ES-I3 (cell line): ENCODE results near the gene SYNE1.
"Not testable (repeated sequence)": the region's sequence is repeated elsewhere in the genome, so short reads cannot be mapped to it uniquely, and the experiment has no call there.

Experiments
- H3K36me3 ChIP-seq: 2 replicates; pipeline ENCODE4 v1.6.1; 2013; ENCODE audit warnings: mild to moderate bottlenecking, low read length, control low read depth, moderate library complexity; ENCODE audit not compliant: insufficient read depth
- H3K4me1 ChIP-seq: 2 replicates; pipeline ENCODE4 v1.6.1; 2013; ENCODE audit warnings: mild to moderate bottlenecking, control low read depth, low read length; ENCODE audit not compliant: insufficient read depth
- H3K9ac ChIP-seq: 2 replicates; pipeline ENCODE4 v1.6.1; 2013; ENCODE audit warnings: low read depth, mild to moderate bottlenecking, low read length, moderate library complexity
- H3K9me3 ChIP-seq: 2 replicates; pipeline ENCODE4 v1.6.1; 2013; ENCODE audit warnings: mild to moderate bottlenecking, low read length, moderate library complexity; ENCODE audit not compliant: control insufficient read depth, insufficient read depth

SYNE1 gene

DNA sequence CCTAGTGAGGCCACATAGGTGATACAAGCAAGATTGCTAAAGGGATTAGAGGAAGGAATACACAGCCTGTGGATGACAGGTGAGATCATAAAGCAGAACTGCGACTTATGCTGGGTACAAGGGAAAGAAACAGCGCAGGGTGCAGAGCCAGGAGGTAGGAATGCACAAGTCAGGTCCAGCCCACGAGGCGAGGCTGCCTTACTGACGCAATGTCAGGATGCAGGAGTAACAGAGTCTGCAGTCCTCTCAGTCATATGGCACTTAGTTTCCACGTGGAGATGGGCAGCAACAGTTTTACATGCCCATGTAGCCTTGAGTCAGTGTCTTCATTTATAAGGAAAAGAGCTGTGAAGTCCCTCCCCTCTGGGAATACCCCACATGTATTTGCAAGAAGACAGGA is 210.9 kb downstream of the SYNE1 start:
- H3K4me1 ChIP-seq: no peaks in the 10 kb centered on the region
- no peaks in the 10 kb centered on the region for H3K9me3 ChIP-seq
- H3K9ac ChIP-seq: no peak overlapping the region
- H3K36me3 ChIP-seq: no peaks in the 10 kb centered on the region

DNA sequence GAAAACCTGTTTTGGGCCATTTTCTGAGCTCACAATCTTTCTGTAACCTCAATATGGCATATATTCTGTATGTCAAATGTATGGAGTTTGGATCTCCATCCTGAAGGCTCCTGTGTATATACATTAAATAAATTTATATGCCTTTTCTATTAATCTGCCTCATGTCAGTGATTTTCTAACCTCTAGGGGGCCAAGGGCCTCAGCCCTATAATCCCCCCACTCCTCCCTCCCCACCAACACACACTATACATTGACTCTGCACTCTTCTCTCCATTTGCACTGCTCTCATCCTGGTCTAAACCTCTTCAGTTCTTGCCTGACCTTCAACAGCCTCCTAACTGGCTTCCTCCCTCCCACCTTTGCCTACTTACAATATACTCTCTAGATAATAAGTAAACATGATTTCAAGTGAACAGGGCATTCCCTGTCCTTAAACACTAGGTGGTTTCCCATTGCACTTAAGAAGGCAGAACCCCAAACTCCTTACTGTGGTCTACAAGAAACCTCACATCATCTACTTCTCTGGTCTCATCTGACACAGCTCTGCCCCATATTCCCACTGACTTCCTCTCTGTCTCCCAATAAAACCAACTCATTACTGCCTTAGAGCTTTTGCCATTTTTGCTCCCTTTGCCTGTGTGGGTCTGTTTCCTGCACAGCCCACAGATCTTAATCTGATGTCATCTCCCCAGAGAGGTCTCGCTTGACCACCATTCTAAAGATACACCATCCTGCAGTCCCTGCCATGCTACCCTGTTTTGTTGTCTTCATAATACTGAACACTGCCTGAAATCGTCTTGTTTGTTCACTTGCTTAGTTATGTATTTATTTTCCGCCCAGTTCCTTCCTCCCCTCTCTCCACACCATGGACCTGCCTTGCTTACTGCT is 213.7 kb downstream of the SYNE1 start:
- Histone ChIP-seq H3K9me3 (peaks cover 9% of the 10 kb centered on the region; the same call in 1 of the 2 replicates), H3K36me3 (no peaks in the 10 kb centered on the region), H3K4me1 (no peaks in the 10 kb centered on the region), H3K9ac (no peak overlapping the region)

- not testable (repeated sequence) for H3K36me3 ChIP-seq, H3K4me1 ChIP-seq, H3K9me3 ChIP-seq, H3K9ac ChIP-seq
Measured at GRCh38 chr6:152421496-152421895, 215.7 kb downstream of the SYNE1 start.

DNA sequence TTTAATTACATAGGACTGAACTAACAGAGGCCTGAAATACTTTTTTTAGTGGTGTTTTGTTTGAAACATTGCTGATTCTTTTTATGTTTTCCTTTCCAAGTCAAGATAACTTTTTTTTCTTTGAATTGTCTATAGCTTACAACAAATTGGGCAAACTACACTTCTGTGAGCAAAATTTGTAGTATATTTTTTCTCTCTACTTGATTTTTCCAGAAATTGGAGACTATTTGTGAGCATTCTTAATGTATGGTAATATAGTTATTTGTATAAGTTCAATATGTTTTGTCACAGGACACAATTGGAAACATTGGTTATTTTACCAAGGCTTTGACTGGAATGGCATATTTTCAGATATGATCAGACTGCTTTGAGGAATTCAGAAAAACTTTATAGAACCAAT is 216.5 kb downstream of the SYNE1 start:
- Histone ChIP-seq H3K4me1 (no peaks in the 10 kb centered on the region), H3K36me3 (no peaks in the 10 kb centered on the region), H3K9me3 (peaks cover 9% of the 10 kb centered on the region; the same call in 1 of the 2 replicates), H3K9ac (no peak overlapping the region)

- no peaks in the 10 kb centered on the region for H3K4me1 ChIP-seq
- no peaks in the 10 kb centered on the region for H3K36me3 ChIP-seq
- H3K9ac ChIP-seq: no peak overlapping the region
- H3K9me3 ChIP-seq: peaks cover 9% of the 10 kb centered on the region; the same call in 1 of the 2 replicates
Measured at GRCh38 chr6:152418551-152418950, 218.6 kb downstream of the SYNE1 start.

DNA sequence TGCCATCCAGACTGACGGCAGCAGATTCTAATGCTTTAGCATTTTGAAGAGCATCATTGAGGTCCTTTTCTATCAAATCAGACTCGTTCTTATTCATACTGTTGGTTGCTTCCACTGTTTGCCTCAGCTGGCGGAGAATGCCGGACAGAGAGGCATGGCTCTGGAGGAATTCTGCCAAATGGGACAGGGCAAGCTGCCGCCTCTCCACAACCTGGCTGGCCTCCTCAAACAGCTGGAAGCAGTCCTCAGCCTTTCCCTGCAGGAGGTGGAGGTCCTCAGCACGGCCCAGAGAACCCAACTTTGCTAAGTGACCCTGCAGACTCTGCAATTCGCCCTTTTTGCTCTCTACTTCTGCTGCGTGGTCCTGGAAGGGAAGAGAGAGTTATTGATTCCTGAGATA is 220.5 kb downstream of the SYNE1 start:
- H3K4me1 ChIP-seq: no peaks in the 10 kb centered on the region
- no peak overlapping the region for H3K9ac ChIP-seq
- peaks cover 9% of the 10 kb centered on the region; the same call in 1 of the 2 replicates for H3K9me3 ChIP-seq
- no peaks in the 10 kb centered on the region for H3K36me3 ChIP-seq

DNA sequence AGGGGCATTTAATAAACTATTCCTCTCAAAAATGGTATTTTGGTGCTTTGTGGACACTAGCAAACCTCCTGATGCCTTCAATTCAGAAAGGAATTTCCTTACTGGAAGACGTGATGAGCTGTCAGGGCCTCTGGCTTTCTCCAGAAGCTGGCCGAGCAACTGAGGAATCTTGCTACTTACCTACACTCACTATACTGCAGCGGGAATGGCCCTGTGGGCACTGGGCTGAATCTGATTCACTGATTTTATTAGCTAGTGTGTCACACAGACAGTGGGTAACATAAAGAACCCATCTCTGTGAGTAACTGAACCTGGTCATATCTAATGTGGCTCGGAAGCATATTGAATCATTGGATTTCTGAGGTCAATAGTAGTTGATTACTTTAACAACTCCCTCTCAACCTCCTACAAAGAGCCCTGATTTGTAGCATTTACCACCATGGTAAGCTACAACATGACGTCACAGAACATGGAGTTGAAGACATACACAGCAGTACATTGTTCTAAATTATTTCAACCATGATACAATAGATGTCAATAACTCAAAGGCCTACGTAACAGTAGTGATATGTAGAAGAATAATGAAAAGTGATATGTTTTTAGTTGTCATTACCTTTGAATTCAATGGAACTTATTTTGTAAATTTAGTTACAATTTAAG is 232.1 kb downstream of the SYNE1 start:
- Histone ChIP-seq H3K9me3 (no peaks in the 10 kb centered on the region), H3K4me1 (peaks cover 11% of the 10 kb centered on the region; the same call in 1 of the 2 replicates), H3K36me3 (no peaks in the 10 kb centered on the region), H3K9ac (no peak overlapping the region)

- no peaks in the 10 kb centered on the region for H3K9me3 ChIP-seq
Measured at GRCh38 chr6:152404086-152404857, 232.9 kb downstream of the SYNE1 start.

GRCh38 chr6:152402791-152403190 is 234.4 kb downstream of the SYNE1 start:
- Histone ChIP-seq H3K36me3 (no peaks in the 10 kb centered on the region), H3K4me1 (peaks cover 11% of the 10 kb centered on the region; the same call in 1 of the 2 replicates), H3K9ac (no peak overlapping the region), H3K9me3 (no peaks in the 10 kb centered on the region)

More at GRCh38 chr6:152404086-152404857, 232.9 kb downstream of the SYNE1 start:
- no peaks in the 10 kb centered on the region for H3K36me3 ChIP-seq
- H3K9ac ChIP-seq: no peak overlapping the region
- H3K4me1 ChIP-seq: peaks cover 11% of the 10 kb centered on the region; the same call in 1 of the 2 replicates

DNA sequence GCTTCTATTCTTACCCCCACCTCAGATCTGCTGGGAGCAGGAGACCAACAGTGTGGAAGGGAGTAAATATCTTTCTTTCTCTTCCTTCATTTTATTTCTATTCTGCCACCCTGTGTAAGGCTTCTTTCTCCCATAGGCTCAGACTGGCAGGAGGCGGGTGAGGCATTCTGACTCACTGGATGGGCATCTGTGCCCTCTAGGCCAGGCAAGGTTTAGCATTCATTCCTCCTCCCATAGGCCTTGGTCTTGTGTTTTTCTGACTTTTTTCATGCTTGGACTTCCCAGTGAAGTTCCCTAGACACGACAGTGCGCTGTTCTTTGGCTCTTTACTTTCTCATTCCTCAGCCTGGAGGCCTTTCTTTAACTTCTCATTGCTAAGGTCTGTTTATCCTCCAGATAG is 235.2 kb downstream of the SYNE1 start:
- Histone ChIP-seq H3K4me1 (peaks cover 11% of the 10 kb centered on the region; the same call in 1 of the 2 replicates), H3K9ac (no peak overlapping the region), H3K36me3 (no peaks in the 10 kb centered on the region), H3K9me3 (no peaks in the 10 kb centered on the region)

DNA sequence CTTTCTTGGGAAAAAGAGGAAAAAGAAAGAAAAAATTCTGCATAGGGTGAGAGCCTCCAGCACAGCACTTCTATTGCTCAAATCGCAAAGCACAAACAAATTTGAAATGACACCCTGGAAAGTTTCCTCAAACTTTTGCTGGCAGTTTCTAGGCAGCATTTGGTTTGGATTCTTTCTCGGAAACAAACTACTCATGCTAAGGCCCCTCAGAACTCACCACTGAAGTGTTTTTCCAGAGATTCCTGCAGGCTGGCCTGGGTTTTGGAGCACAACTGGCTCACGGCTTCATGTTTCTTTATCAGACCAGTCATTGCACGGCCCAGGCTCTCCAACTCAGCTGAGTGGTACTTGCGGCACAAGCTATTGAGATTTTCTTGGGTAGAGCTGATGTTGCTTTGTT is 237.8 kb downstream of the SYNE1 start:
- H3K36me3 ChIP-seq: no peaks in the 10 kb centered on the region
- no peaks in the 10 kb centered on the region for H3K9me3 ChIP-seq
- peaks cover 11% of the 10 kb centered on the region; the same call in 1 of the 2 replicates for H3K4me1 ChIP-seq
- H3K9ac ChIP-seq: no peak overlapping the region

DNA sequence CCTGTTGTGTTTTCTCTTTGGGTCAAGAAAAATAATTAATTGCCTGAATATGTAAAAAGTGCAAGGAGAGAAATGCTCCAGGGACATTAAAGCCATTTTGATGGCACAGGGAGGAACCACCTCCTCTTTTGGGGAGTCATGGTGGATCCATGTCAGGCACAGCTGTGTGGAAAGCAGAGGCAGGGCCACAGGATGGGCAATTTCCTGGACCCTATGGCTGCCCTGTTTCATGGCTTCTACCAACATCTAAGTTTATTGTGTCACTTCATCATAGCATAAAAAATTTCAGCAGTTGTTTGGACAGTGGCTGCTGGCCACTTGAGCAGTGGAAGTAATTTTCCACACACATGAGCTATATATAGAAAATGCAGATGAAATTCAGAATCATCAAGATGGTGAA is 238.2 kb downstream of the SYNE1 start:
- Histone ChIP-seq H3K36me3 (no peaks in the 10 kb centered on the region), H3K9me3 (no peaks in the 10 kb centered on the region), H3K9ac (no peak overlapping the region), H3K4me1 (peaks cover 11% of the 10 kb centered on the region; the same call in 1 of the 2 replicates)

GRCh38 chr6:152398316-152398715 is 238.8 kb downstream of the SYNE1 start:
- Histone ChIP-seq H3K36me3 (no peaks in the 10 kb centered on the region), H3K9me3 (no peaks in the 10 kb centered on the region), H3K4me1 (peaks cover 11% of the 10 kb centered on the region; the same call in 1 of the 2 replicates), H3K9ac (no peak overlapping the region)

DNA sequence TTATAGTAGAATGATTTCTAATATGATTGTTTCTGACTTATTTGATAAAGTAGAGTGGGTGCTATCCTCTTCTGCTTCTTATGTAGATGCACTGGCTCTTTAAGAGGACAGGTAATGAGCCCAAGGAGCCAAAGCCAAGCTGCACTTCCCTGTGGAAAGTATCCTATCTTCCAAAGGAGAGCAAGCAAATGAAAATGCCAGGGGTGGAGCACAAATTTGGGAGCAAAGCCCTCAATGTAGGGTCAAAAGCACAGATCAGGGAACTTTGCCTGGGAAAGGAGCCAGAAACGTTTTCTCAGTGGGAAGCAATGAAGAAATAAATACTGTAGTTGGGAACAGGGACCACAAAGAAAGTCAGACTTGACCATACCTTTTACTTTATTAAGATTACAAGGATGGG is 242.9 kb downstream of the SYNE1 start:
- Histone ChIP-seq H3K36me3 (no peaks in the 10 kb centered on the region), H3K9me3 (no peaks in the 10 kb centered on the region)

More for the DNA sequence above, 242.9 kb downstream of the SYNE1 start:
- no peaks in the 10 kb centered on the region for H3K4me1 ChIP-seq
- no peak overlapping the region for H3K9ac ChIP-seq
